ENCODE measurements around the gene TNFSF8.

The TNFSF8 gene

DNA sequence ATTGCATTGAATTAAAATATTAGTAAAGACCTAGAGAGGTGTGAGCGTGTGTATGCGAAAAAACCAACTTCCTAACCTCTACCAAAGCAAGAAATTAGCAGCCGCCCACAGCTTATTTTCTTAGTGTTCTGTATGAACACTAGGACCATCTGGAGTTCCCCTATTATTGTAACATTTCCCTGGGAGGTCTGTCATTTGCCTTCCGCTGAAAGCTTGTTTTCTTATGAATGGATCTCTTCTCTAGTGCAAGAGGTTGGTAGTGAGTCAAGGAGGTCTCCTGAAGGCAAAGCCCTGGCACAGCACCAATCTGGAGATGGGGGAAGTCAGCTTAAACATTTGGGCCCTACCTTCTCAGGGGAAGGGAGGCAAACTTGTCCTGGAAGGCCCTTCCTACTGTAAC lies 10.8 kb downstream of the TNFSF8 start:
- TF ChIP-seq, protein P1, sequence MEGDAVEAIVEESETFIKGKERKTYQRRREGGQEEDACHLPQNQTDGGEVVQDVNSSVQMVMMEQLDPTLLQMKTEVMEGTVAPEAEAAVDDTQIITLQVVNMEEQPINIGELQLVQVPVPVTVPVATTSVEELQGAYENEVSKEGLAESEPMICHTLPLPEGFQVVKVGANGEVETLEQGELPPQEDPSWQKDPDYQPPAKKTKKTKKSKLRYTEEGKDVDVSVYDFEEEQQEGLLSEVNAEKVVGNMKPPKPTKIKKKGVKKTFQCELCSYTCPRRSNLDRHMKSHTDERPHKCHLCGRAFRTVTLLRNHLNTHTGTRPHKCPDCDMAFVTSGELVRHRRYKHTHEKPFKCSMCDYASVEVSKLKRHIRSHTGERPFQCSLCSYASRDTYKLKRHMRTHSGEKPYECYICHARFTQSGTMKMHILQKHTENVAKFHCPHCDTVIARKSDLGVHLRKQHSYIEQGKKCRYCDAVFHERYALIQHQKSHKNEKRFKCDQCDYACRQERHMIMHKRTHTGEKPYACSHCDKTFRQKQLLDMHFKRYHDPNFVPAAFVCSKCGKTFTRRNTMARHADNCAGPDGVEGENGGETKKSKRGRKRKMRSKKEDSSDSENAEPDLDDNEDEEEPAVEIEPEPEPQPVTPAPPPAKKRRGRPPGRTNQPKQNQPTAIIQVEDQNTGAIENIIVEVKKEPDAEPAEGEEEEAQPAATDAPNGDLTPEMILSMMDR (conservative IDR thresholded peaks at IDR 0.05; ENCODE audit: low read depth, low read length): no peak
- peak; percentile 67 for DNase-seq (ENCODE audit: low read depth)
- no peak overlapping the region for H3K4me3 ChIP-seq (ENCODE audit: low read depth, low read length)

DNA sequence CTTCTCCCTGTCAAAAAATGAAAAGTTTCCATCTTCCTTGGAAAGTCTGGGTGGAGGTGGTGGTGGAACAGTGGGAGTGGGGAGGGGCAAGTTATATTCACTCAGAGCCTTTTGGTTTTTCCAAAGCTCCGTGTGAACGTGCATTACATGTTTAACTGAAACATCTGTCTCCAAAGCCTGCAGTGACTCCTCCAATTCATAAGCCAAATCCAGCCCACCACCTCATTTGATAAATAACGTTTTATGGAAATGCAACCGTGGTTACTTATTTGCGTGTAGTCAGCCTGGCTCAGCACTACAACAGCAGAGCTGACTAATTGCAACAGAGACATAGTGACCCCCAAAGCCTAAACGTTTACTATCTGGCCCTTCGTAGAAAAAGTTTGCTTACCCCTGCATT lies 13.9 kb downstream of the TNFSF8 start:
- TF ChIP-seq, protein P1 (conservative IDR thresholded peaks at IDR 0.05; ENCODE audit: low read depth, low read length): no peak
- DNase-seq (ENCODE audit: low read depth): no peak
- H3K4me3 ChIP-seq (ENCODE audit: low read depth, low read length): no peak overlapping the region

DNA sequence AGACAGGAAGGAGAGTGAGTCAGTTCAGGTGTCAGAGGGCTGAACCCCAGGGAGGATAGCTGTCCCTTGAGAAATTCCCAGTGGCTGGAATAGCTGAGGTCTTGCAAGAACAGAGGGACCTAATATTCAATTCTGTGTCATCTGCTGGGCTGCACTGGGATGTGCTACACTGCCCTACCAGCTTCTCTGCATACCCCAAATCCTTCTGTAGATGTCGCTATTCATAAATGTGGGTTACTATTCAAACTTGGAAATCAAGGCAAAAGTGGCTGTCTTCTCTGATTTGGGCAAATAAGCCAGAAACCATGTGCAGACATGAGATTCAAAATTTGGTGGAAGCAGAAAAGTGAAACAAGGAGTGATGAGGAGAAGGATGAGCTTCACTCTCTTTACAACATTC lies 16.3 kb downstream of the TNFSF8 start:
- H3K4me3 ChIP-seq (ENCODE audit: low read depth, low read length): no peak overlapping the region
- TF ChIP-seq, protein P1 (conservative IDR thresholded peaks at IDR 0.05; ENCODE audit: low read depth, low read length): peak; percentile 56
- peak; percentile 39 for DNase-seq (ENCODE audit: low read depth)

DNA sequence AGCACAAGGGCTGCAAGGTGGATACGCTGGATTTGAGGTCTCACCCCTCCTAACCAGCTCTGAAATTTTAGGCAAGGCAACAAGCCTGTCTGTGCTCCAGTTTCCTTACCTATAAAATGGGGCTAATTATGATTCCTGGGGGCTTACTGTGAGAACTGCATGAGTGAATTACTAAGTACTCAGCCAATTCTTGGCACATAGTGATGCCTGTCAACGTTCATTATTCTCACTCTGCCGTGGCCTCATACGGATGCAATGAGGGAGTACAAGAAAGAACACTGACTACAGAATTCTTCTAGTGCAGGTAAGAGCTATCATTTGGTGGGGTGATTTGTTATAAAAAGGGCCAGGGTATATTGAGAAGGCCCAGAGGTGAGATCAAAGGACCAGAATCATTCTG lies 16.7 kb downstream of the TNFSF8 start:
- H3K4me3 ChIP-seq (ENCODE audit: low read depth, low read length): no peak overlapping the region
- TF ChIP-seq, protein P1 (conservative IDR thresholded peaks at IDR 0.05; ENCODE audit: low read depth, low read length): no peak
- no peak for DNase-seq (ENCODE audit: low read depth)

DNA sequence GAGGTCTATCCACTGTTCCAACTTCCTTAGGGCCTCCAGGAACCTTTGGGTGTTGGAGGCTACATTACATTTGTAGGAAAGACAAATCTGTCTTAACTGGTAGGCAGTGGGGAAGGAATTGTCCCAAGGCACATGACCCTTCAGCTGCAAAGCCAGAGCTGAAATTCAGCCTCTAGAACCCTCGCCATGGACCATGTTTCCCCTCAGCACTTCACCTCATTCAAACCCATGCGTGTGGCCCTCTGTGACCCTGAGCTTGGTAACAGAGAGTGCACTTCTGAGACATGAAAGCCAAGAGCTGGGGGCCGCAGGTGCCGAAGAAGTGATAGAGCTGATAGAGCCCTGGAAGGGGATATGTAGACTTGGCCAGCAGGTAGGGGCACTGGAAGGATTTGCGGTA lies 17.2 kb downstream of the TNFSF8 start:
- TF ChIP-seq, protein P1 (conservative IDR thresholded peaks at IDR 0.05; ENCODE audit: low read depth, low read length): no peak
- no peak overlapping the region for H3K4me3 ChIP-seq (ENCODE audit: low read depth, low read length)
- no peak for DNase-seq (ENCODE audit: low read depth)

DNA sequence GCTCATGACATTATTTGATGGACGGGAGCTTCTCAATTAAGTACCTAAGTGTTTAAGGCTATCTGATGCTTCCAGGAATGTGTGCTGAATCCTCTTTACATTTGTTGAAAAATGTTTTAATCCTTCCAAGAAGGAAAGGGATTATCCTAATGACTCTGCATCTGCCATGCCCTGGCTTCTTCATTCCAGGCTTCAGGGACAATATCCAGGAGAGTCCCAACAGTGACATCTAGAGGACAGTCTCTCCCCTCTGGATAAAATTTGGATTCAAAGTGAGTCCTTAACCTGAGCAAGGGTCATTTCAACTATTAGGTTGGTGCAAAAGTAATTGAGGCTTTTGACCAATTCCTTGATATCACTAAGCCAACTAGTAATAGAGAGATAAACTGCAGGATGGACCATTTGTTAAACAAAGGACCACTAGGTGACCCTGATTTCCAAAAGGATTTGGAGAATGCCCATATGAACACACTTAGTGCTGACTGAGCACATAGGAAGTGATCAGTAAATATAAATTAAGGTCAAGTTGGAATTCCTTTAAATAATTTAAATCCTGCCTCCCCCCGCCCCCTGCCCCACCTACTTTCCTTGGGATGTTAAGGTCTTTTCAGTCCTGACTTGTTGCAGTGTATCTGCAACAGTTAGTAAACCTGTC lies 19.1 kb downstream of the TNFSF8 start:
- H3K4me3 ChIP-seq (ENCODE audit: low read depth, low read length): no peak overlapping the region
- TF ChIP-seq, protein P1 (conservative IDR thresholded peaks at IDR 0.05; ENCODE audit: low read depth, low read length): peak; percentile 77
- peak; percentile 58 for DNase-seq (ENCODE audit: low read depth)

DNA sequence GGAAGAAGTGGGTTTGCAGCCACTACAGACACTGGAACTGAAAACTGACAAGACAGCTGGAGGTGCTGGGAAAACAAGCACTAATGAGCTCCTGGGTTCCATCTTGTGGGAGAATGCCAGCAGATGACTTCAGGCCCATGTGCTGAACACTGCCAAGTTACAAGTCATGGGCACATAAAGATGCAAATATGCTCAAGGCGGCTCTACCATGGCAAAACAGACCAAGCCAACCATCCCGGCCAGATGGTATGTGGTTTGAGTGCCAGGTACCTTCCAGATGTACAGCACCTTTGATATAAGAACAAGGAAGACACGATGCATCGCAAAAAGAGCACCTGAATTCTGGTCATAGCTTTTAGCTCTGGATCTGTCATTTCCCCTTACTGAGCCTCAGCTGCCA lies 19.9 kb downstream of the TNFSF8 start:
- DNase-seq (ENCODE audit: low read depth): no peak
- no peak overlapping the region for H3K4me3 ChIP-seq (ENCODE audit: low read depth, low read length)
- TF ChIP-seq, protein P1 (conservative IDR thresholded peaks at IDR 0.05; ENCODE audit: low read depth, low read length): no peak

All from choroid plexus epithelial cell (primary cell).